ENCODE results near the gene UCK2.

UCK2 gene

DNA sequence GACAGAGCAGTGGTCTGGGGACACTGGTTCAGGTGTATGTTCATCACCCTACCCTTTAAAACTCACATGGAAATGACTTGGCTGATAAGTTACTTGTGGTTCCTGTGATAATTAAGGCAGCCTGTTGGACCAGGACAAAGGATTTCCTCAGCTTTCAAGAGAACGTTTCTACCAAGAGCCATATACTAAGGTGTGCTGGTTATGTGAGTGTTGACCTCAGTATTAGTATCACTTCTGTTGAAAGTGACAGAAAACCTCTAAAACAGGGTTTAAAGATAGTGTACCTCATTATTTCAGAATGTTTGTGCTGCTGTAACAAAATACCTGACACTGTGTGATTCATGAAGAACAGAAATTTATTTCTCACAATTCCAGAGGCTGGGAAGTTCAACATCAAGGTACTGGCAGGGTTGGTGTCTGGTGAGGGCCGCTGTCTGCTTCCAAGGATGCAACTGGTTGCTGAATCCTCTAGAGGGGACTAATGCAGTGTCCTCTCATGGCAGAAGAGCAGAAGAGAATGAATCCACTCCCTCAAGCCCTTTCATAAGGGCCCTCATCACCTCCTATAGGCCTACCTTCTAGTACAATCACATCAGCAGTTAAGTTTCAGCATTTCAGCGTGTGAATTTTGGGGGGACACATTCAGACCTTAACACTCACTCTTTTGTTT, 54.9 kb downstream of the UCK2 start:
- DNase-seq: no peak

DNA sequence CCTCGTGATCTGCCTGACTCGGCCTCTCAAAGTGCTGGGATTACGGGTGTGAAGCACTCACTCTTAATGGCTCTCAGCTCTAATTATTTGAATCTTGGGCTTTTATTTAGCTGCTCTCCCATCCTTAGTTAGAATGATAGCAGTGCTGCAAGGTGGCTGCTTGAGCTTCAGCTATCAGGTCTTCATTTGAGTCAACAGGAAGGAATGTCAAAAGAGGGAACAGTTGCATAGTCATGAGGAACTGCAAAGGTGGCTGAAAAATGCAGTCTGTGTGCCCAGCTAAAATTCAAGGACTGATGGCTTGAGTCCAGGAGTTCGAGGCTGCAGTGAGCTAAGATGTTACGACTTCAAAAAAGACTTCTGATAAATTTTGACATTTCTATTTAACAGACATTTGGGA, 55.6 kb downstream of the UCK2 start:
- no peak for DNase-seq

DNA sequence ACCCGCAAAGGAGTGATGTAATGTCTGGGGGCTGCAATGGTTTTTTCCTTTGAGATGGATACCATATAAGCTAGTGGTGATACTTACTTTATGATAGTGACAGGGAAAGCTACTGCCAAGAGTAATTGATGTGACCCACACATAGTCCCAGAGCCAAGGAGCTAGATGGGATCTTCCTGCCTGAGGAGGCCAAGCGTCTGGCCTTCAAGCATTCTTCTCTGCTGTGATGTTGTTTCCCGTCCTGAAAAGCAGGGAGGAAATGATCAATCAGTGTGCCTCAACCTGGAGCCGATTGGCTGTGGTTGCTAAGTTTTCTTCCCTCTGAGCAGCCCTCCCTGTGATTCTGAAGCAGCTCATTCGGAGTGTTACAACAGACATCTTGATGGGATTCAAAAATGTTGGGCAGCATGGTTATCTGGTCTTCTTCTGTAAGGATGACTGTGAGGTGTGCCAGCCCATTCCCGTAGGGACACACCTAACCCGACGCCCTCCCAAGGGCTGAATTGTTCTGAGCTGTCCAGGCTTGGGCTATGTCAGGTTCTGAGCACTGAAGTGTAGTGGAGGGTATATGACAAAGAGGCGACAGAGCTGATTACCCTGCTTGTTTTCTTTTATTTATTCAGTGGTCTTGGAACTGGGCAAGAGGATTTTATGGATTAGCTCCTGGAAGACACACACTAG, 56.7 kb downstream of the UCK2 start:
- DNase-seq: no peak

DNA sequence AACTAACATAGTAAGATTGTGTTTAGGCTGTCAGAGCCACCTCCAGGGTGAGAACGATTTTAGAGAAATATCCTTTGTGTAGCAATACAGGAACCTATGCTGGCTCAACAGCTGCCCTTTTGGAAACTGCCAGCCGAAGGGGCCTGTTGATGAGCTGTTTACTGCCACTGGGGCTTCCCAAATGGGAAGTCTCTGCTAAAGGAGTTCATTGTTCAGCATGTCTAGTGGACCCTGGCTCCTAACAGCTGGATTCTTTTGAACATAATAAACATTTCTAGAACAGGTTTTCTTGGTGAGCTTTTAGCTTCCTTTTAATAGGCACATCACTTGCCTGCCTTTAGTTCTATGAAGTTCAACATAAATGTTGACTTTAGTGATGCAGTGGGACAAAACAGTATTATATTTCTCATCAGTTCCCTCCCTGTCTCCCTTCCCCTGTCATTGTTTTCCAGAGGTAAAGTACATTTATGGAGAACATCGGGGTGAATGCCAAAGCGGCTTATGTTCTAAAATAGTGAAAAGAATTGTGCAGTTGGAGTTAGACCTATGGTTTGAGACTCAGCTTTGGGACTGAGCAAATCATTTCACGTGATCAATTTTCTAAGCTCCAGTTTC, 57.4 kb downstream of the UCK2 start:
- DNase-seq: no peak

DNA sequence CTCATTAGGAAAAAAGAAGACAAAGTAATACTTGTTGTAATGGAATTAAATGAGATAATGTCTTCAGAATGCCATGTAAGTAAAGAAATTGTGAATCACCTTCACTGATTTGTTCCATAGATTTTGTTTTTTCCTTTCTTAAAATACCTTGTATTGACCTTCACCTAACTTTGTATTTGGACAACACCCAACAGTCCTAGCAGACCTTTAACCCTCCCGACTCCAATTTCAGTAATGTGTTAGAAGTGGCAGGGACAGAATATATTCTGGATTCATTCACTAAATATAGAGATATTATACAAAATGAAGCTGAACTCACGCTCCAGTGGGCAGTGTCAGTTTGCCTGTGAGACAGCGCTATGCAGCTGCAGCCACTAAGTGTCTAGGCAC, 57.9 kb downstream of the UCK2 start:
- DNase-seq: no peak

DNA sequence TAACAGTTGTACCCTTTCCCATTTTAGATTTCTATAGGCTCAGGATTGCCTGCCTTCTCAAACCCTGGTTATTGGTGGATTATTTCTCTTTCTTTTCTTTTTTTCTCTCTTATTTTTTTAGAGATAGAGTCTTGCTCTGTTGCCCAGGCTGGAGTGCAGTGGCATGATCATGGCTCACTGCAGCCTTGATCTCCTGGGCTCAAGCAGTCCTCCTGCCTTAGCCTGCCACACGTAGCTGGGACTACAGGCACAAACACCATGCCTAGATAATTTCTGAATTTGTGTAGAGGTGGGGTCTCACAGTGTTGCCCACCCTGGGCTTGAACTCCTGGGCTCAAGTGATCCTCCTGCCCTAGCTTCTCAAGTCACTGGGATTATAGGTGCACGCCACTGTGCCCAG, 58.8 kb downstream of the UCK2 start:
- no peak for DNase-seq

DNA sequence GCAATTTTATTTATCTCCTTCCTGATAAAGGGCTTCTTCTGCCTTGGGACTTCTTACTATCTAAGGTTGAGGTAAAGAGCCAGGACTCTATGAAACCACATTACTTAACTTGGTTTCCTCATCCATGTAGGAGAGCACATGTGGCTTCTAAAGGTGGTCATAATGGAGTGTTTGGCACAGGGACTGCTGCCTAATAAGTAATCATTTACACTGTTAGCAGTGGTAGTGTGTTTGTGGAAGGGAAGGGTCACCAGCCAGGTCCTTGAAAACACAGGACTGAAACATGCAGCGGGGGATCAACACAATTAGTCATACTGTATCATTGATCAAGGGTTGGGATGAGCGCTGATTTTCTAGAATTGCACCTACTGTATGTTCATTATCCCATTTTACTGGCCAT, 59.6 kb downstream of the UCK2 start:
- DNase-seq: no peak

DNA sequence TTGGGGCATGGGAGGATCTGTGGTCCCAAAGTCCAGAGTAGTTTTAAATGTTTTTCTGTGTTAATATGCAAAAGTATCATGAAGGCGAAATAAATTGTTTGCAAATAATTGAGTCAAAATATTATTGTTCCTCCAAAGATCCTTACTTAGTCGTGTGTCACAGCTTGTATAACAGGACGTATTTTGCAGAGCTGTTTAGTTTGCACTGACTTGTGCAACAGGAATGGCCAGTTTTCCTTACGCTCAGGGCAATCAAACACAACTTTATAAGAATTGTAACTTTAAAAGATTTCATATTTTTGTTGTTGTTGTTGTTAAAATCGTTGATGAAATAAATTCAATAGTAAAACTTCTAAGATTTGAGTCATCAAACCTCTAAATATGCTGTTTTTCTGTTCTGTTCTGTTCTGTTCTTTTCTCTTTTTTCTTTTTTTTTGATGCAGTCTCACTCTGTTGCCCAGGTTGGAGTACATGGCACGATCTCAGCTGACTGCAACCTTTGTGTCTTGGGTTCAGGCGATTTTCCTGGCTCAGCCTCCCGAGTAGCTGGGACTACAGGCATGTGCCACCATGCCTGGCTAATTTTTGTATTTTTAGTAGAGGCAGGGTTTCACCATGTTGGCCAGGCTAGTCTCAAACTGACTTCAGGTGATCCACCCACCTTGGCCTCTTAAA, 60.6 kb downstream of the UCK2 start:
- no peak for DNase-seq

DNA sequence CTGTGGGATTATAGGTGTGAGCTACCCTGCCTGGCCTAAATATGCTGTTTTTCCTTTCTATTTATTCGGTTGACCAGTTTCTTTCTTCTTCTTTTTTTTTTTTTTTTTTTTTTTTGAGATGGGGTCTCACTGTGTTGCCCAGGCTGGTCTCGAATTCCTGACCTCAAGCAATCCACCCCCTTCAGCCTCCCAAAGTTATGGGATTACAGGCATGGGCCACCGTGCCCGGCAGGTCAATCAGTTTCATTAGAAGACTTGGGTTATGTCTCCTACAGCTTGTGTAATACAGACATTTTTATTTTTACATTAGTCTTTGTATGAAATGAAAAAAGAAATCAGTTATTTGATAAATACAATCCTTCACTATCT, 61.1 kb downstream of the UCK2 start:
- no peak for DNase-seq

DNA sequence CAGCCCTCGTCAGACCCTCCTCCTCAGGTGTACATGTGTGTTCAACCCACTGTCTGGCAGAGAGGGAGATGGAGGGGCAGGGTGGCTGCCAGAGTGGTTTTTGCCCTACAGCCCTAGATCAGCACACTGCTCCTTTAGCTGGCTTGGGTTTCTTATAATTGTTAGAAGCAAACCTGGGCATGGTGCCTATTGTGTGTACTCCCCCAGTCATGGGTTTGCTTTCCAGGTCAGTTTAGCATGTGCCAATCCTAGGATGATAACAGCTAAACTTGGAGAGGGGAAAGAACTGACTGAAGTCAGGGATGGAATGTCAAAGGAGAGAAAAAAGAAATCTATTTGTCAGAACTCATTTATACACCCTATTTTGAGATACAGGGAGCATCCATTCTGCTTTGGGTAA, 63.3 kb downstream of the UCK2 start:
- no peak for DNase-seq

DNA sequence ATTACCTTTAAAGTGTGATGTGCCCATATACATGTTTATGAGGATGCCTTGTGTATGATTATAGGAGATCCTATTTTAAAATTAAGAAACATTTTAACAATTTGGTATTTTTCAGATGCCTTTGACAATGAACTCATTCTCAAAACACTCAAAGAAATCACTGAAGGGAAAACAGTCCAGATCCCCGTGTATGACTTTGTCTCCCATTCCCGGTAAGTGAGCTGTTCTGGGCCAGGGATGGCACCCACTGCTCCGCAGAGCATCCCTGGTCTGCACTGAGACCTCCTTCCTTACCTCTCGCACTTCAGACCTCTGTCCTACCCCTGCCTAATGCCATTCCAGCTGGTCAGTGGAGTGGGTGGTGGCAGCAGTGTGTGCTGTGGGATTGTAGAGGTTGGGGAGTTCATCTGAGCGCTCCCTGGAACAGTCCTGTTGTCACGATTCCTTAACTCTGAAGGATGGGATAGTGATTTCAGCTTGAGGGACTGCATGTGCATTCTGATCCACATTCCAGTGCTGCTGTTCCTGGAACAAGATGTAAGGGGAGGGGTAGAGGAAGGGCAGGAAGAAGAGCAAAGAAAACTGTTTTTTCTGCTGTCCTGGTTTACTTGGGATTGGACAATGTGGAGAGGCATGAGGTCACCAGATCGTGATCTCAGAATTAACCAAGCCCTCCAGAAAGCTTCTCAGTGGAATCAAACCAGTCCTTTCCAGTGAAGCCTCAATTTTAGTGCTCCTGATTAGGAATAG, 63.9 kb downstream of the UCK2 start:
- DNase-seq: no peak

DNA sequence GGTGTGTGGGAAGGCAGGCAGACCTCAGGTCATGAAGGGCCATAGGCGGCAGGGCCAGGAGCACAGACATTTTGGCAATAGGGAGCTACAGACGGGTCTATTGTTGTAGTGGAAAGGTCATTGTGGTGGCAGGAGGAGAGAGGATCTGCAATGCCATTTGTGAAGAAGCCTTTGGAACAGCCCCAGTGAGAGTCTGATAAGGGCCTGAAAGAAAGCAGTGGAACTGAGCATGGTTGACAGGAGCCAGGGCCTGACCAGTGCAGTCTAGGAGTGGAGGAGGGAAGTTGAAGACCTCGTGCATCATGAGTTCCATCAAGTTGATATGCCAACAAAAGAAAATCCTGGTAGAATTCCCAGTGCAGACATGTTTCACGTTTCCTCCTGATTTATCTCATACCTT, 65.5 kb downstream of the UCK2 start:
- DNase-seq: no peak

DNA sequence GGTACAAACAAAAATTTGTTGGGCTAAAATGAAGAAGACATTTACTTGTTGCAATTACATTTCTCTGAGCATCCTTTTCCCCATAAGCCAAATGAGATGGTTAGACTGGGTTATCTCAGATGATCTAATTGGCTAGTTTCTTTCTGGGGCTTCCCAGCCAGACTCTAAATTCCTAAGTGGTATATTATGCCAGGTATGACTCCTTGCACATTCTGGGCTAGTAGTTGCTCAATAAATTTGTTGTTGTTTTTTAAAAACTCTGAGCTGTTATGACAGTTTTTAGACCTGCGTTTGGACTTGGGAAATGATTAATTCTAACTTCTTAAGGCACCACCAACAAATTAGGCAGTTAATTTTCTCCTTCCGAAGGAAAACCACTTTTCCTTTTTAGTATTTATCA, 66.1 kb downstream of the UCK2 start:
- no peak for DNase-seq

DNA sequence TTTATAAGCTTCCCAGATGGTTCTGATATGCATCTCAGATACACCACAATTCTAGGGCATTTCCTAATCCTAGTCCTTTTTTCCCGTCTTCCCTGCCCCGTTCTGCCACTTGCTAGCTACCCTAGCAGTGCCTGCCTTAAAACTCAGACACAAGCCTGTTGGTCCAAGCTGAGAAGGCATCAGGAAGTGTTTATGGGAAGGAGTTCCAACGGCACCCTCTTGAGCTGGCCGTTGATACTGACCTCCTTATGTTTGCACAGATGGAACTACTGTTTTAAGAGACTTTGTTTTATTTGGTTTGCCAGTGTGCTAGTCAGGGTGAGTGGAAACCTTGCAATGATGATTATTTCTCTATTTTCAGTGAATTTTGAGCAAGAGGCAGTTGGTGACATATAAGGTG, 67.2 kb downstream of the UCK2 start:
- no peak for DNase-seq

DNA sequence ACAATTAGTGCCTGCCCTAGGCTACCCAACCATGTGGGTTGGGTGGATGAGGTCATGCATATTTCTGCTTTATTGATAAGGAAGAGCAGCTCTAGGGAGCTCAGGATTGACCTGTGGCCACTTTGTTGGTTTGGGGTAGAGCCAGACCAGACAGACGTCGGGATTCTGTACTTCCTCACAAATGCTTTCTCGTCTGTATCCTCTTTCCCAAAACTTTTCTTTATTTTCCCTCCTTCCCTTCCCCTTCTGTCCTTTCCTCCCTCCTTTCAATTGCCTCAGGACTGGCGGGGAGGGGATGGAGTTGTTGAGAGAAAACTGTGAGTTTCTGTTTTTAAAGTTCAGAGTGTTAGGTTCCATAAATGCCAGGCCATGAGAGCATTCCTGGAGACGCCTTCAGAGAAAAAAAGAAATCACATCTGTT, 68.0 kb downstream of the UCK2 start:
- DNase-seq: no peak

DNA sequence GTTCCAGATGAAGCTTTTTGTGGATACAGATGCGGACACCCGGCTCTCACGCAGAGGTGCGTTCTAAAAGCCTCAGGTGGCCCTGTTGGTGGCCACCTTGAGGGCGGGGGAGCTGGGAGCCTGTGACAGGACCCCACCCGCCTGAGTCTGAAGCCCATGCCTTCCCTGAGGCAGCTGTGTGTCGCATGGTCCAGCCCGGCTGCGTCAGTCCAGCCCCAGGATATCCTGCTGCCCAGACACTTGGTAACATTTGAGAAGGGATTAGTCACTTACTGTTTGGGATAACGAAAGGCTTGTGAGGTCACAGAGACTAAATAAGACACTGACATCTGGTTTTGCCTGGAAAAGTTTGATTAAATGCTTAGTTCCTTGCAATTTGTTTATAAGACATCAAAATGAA, 68.9 kb downstream of the UCK2 start:
- no peak for DNase-seq

DNA sequence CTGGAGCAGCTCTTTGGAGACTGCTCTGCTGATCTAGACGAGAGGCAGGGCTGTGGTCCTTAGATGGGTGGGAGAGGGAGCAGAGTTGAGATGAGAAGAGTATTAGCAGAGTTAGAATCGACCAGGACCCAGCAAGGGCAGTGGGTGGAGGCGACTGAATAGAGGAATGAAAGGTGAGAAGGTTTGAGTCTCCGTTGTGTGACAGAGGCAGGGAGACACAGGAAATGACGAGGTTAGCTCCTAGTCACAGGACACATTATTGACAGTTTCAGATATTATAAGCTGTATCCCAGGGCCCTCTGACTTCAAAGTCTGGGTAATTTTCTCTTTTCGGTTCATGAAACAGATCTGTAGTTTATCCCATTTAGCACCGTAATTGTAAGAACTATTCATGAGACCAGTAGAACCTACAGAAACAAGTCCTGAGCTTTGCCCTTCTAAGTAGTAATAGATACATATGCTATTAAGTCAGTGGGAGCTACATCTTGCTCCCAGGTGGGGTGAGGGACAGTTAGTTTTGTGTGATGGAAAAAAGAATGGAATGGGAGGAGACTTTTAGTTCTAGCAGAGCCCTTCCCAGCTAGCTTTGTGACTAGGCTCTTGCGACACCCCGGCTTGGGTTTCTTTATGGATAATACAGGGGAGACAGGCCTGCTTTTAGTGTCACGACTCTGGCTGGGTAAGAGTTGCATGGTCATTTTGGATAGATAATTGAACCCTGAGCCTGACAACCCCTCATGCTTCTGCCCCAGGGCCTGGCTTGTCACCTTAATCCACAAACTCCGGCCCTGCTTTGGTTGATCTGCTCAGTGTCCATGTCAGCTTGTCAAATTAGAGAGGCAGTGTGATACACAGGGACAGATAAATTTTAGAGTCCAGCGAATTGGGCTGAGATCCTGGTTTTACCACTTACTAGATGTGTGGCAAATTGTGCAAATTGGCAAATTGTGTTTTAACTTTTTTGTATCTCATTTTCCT, 70.2 kb downstream of the UCK2 start:
- DNase-seq: no peak

DNA sequence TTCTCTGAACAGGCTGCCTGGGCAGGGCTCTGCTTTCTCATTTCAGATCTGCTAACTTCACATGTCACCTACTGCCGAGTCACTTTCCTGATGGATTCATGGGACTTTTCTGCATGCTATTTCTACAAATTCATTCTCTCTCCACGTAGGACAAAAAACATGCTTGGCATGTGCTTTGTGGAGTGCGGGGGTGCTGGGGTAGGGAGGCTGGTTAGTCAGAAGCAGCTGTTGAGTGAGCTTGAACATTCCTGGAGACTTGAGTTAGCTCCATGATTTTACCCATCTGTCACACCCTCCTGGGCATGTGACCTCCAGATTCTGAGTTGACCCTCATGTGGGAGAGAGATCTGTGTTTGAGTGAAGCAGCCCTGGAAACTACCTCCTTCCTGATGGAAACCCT, 71.4 kb downstream of the UCK2 start:
- no peak for DNase-seq

DNA sequence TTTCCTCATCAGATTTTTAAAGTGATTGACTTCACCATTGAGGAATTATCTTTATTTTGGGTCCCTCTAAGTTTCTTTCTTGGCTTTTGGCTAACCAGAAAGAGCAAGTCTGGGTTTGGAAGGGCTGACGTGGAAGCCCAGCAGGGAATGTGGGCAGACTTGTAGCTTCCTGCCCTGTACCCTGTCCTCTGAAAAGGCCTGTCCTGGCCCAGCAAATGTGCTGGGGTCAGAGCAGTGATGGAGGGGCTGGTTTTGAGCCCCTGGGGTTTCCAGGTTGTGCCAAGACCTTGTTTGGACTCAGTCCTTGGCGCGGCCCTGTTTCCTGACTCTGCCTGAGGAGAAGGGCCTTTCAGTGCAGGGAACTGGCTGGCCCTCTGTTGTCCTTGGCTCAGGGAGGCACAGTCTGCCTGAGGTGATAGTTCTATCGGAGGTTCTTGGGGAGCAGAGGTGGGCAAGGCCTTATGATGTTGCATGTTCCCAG, 72.1 kb downstream of the UCK2 start:
- no peak for DNase-seq

DNA sequence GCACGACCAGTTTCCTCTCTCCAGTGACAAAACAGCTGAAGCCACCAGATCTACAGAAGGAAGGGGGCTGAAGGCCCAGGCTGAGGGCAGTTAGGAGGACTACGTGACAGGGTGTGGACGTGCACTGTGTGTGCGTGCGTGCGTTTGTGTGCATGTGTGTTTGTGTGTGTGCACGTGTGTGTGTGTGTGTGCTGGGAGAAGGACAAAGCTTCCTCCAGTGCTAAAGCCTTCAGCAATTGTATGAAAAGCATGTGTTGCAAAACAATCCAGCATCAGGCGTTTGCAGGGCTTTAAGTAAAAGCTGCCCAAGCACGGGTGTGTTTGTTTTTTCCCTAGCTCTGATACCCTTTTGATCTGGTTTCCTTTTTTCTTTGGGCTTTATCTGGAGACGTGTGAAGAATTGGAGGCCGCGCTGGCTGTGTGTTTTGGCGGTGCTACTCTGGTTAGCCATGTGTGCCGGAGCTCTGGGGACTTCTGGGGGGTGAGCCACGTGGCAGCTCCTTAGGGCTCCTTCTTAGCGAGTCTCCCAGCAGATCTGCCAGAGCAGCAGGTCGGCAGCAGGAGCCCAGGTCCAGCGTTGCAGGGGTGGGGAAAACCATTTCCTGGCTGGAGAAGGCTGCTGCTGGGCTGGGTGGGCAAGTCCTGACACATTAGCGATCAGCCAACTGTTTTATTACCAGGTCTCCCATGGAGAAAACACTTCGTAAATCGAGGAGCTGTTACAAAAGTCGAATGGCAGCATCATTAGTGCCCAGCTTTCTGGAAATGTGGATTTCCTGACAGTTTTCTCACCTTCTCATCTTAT, 73.4 kb downstream of the UCK2 start:
- DNase-seq: no peak

DNA sequence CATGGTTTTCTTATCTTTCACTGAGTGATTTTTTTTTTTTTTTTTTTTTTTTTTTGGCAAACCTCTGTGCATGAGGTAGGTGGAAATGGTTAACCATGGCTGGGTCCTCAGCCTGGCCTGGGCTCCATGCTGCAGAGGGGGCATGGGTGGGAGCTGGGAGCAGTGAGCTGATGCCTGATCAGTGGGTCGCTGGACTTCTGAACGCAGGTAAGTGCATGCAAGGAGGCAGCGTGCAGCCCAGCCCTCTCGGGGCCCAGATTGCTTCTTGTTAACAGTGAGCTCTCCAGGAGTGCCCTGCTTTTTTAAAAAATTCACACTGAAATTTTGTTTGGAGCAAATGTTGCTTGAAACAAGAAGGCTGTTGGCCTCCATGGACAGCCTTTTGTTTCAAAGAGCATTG, 75.2 kb downstream of the UCK2 start:
- no peak for DNase-seq

All from RPMI8226 (cell line).